ENCODE data around the gene SULT1C4. TPM values are rescaled to one million over a fixed set of nuclear protein-coding genes. Genes with fewer than 3 reads are reported as not detected.
"Not testable (repeated sequence)": the region's sequence is repeated elsewhere in the genome, so short reads cannot be mapped to it uniquely, and the experiment has no call there.

Gene SULT1C4
- total RNA-seq, 1 experiment from 2014 or later = not detected

DNA sequence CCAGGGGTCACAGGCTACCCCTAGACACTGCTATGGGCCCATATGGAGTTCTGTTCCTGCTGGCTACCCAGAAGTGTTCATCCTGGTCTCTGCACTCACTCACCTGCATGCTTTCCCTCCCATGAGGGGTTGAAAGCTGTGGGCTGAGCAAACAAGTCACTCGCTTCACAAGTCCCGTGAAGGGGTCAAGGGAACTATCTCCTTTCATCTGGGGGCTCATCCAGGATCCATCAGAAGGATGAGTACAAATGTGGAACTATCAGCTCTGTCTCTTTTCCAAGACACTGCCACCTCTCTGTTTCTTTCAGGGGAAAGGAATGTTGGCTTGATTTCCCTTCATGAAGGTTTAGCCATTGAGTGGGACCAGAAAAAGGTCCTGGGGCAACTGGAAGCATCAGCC lies 21.7 kb downstream of the SULT1C4 start:
- in situ Hi-C loops (cut with HindIII; ENCODE audit: low pct_unique_long_range_greater_than_20kb, low sequenced_read_pairs) = no loop called here
- no peak for DNase-seq (ENCODE audit: low read depth, low spot score)

DNA sequence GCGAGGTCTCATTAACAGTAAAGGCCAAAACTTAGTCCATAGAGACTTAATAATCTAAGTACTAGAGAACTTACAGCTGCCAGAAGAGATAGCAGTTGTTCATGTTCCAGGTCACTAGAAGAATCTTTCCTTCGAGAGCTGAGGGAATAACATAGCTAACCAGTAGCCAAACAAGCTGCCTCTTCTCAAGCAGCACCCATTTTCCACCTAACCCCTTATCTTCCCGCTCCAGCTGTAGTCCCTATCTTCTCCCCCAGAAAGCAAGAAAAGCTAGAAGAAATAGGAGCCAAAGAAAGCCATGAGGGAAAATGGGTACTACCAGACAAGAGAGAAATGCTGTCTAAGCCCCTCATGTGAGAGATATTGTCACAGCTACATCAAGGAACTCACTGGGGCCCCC lies 24.0 kb downstream of the SULT1C4 start:
- DNase-seq (ENCODE audit: low read depth, low spot score) = no peak
- in situ Hi-C loops (cut with HindIII; ENCODE audit: low pct_unique_long_range_greater_than_20kb, low sequenced_read_pairs) = no loop called here

DNA sequence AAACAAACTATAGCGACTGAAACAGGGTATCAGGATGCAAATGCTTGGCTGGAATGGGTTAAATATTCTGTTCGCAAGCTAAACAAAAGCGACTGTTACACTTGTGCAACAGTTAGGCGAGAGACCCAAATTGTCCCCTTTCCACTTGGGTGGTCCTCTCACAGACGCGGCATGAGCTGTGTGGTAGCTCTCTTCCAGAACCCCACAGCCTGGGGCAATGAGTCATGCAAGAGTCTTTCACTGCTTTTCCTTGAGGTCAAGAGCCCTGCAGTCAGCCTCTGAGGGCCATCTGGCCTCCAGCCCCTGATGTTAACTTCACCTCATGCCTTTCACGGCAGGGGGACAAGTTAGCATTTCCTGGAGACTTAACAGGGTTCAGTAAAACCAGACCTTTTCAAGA lies 25.7 kb downstream of the SULT1C4 start:
- in situ Hi-C loops (cut with HindIII; ENCODE audit: low pct_unique_long_range_greater_than_20kb, low sequenced_read_pairs) = no loop called here
- DNase-seq (ENCODE audit: low read depth, low spot score) = no peak

DNA sequence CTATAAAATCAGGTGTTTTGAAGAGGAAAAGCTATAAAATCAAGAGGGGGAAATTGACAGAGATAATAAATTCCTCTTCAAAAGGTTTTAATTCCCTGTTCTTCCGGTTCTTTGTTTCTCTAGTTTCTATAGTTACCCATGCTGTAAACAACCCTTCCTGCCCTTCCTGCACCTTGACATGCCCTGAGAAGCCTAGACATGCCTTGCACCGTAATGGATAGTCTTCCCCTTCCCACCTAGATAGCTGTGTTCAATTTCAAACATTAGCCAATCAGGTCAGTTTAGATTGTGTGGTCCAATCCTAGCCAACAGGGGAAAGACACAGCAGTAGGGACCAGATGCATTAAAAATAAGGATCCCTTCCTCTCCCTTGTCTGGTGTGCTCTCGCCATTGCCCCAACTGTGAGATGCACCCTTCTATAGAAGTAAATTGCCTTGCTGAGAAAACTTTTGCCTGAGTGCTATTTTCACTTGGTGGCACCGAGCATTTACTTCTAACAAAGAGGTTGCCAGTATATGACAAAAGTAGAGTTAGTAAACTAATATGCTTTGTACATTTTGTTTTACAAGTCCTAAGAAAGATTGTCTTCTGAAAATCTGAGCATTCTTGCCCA lies 27.1 kb downstream of the SULT1C4 start:
- in situ Hi-C loops (cut with HindIII; ENCODE audit: low pct_unique_long_range_greater_than_20kb, low sequenced_read_pairs) = no loop called here
- no peak for DNase-seq (ENCODE audit: low read depth, low spot score)

DNA sequence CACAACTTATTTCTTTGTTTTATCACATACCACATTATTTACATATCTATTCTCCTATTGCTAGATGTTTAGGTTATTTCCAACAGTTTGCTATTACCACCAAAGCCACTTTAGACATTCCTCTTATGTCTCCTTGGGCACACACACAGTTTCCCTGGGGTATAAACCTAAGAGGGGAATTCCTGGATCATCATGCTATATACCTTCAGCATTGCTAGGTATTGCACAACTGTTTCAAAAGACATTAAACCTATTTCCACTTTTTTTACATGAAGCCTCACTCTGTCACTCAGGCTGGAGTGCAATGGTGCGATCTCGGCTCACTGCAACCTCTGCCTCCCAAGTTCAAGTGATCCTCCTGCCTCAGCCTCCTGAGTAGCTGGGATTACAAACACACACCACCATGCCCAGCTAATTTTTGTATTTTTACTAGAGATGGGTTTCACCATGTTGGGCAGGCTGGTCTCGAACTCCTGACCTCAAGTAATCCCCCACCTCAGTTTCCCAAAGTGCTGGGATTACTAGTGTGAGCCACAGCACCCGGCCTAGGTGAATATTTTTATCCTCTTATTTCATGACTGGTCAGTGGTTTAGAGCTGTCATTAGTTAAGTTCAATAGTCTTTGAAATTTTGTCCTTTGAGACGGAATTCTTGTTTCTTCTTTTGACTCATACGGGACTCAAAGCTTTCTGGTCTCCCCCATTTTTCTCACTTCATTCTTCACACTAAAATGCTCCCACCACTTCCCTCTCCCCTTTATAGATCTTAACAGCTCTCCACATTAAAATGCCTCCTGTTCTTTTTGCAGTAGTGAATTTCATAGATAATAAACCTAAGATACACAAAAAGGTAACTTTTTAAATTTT lies 30.3 kb downstream of the SULT1C4 start:
- in situ Hi-C loops (cut with HindIII; ENCODE audit: low pct_unique_long_range_greater_than_20kb, low sequenced_read_pairs) = no loop called here
- no peak for DNase-seq (ENCODE audit: low read depth, low spot score)

DNA sequence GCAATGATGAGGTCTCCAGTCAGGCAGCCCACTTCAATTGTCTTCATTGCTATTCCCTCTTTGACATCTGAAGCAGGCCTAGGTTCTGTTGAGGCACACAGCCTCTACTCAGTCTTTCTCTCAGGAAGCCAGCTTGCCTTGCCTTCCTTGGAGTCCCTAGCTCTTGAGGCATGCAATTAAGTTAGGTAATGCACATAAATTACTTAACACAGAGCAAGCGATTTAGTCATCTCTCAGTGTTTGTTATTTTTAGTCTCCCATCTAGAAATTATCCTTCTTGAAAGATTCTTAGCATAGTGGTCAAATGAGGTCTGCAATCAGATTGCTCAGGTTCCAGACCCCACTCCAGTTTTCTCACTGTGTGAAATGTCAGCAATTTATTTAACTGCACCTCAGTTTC lies 32.0 kb downstream of the SULT1C4 start:
- no peak for DNase-seq (ENCODE audit: low read depth, low spot score)
- in situ Hi-C loops (cut with HindIII; ENCODE audit: low pct_unique_long_range_greater_than_20kb, low sequenced_read_pairs) = no loop called here

DNA sequence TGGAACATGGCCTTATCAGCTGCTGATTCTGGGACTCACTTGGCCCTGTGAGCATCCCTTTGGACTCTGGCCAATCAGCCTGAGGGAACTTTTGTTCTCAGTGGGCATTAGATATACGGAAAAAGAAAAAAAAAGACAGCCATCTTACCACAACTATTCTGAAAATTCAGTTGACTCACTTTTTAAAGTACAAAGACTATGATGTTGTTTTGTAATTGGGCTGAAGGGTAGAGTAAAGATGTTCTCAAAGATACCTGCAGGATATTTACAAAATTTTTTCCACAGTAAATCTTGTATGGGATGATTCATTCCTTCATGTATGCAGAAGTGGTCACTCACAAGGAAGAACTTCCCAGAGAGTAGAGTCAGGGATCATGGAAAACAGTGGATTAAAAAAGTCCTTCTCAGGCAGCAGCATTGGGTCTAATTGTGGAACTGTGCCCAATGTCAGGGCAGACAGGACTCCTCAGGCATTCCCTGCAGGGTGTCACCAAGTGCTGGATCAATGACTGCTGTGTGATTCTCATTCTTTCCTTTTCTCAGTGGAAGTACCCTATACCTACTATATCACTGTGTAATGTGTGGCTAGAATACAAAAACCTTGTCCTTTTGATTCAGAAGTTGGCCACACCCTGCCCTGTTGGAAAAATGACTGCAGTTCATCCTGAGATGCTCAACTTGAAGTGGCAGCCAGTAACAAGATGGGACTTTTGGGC lies 35.4 kb downstream of the SULT1C4 start:
- in situ Hi-C loops (cut with HindIII; ENCODE audit: low pct_unique_long_range_greater_than_20kb, low sequenced_read_pairs) = no loop called here
- peak; percentile 58 for DNase-seq (ENCODE audit: low read depth, low spot score)

DNA sequence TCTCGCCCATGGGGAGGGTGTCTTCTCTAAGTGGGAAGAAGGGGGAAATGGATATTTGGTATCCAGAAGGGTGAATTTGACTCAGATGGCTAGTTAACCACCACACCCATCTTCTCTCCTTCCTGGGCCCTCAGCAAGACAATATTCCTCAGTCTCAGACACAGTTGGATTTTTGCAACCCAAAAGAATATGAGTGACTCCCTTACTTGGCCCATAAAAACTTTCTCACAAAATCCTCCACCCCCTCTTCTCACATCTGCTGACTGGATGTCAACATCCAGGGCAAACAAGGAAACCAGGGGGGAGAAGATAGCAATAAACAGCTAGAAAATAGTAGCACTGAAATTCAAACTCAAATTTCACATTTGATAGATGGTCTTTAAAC lies 35.9 kb downstream of the SULT1C4 start:
- DNase-seq (ENCODE audit: low read depth, low spot score) = no peak
- in situ Hi-C loops (cut with HindIII; ENCODE audit: low pct_unique_long_range_greater_than_20kb, low sequenced_read_pairs) = no loop called here

DNA sequence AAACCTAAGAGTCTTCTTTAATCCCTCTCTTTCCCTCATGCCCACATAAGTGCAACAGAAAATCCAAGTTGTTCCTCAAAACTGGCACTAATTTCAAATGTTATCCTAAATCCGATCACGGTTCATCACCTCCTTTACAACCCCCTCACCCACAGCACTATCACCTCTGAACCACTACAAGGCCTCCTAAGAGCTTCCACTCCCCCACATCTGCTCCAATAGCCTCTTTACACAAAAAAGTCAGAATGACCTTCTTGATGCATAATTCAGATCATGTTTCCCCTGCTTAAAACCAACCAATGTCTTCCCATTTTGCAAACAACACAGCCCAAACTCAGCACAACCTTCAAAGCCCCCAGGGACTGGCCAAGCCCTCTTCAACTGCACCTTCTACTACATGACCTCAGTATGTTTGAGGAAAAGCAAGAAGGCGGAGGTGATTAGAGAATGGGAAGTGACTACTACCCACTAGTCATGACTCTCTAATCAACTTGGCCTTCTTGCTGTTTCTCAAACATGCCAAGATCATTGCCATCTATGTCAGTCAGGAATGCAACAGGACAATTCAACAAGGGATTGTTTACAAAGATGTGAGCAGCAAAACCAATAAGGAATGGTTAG lies 36.6 kb downstream of the SULT1C4 start:
- in situ Hi-C loops (cut with HindIII; ENCODE audit: low pct_unique_long_range_greater_than_20kb, low sequenced_read_pairs) = no loop called here
- DNase-seq (ENCODE audit: low read depth, low spot score) = no peak

DNA sequence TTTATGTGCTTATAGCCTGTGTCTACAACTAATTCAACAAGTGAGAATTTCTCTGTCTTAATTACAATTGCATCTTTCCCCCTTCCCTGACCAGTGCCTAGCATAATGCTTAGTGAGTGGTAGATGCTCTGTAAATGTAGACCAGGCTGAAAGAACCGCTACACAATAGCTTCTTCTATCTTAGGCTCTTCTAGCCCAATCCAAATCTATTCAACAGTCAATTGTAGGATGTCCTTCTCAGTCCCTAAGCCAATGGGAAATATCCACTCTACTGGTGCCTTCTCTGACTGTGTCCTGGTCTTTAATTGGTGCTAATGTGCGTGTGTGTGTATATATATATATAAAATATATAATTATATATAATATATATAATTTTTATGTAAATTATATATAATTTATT lies 37.2 kb downstream of the SULT1C4 start:
- in situ Hi-C loops (cut with HindIII; ENCODE audit: low pct_unique_long_range_greater_than_20kb, low sequenced_read_pairs) = no loop called here
- DNase-seq (ENCODE audit: low read depth, low spot score) = no peak

DNA sequence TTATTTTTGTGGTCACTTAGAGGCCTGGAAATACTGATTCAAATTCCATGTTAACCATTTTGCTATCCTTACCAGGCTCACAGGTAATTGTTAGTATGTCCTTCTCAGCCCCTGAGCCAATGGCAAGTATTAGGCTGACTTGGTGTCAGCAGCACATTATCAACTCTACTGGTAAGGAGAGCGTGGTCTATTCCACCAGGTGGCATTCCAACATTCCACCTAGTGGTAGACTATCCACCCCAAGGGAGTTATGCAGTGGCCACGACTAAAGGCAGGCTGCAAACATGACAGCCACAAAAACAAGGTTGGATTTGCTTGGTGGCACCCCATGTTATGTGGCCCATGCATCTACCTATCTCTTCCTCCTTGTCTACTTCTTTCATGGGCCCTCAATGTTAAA lies 39.5 kb downstream of the SULT1C4 start:
- DNase-seq (ENCODE audit: low read depth, low spot score) = peak; percentile 22
- in situ Hi-C loops (cut with HindIII; ENCODE audit: low pct_unique_long_range_greater_than_20kb, low sequenced_read_pairs) = no loop called here

DNA sequence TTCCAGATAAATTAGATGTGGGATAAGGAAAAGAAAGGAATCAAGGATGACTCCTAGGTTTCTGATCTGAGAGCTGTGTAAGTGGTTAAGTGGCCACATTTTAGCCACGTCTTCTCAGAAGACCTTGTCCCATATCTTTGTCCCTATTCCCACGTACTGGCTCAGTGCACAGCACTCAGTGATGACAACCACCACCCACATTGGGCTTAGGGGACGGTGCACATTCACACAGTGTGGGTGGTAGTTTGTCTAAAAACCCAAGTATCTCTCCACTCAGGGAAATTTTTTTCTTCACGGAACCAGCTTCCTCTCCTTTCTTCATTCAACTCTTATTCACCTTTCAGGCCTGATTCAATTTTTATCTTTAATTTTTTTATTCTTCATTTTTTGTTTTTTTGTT lies 40.7 kb downstream of the SULT1C4 start:
- in situ Hi-C loops (cut with HindIII; ENCODE audit: low pct_unique_long_range_greater_than_20kb, low sequenced_read_pairs) = no loop called here
- DNase-seq (ENCODE audit: low read depth, low spot score) = no peak

DNA sequence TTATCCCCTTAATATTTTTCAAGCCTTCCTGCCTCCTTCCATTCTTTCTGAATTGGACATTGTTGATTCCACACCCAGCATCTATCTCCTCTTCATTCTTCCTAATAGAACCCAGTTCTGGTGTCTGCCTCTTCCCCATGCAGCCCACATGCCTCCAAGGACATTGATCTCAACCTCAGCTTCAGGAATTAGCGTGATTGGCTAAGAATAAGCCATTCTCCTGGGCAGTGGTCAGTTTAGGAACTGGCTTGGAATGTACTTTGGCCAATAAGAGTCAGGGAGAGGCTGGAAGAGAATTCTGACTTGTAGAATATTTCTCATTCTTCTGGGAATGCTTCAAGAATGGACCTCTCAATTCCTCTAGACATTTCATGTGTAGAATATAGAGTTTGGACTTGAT lies 45.3 kb downstream of the SULT1C4 start:
- in situ Hi-C loops (cut with HindIII; ENCODE audit: low pct_unique_long_range_greater_than_20kb, low sequenced_read_pairs) = no loop called here
- DNase-seq (ENCODE audit: low read depth, low spot score) = no peak

DNA sequence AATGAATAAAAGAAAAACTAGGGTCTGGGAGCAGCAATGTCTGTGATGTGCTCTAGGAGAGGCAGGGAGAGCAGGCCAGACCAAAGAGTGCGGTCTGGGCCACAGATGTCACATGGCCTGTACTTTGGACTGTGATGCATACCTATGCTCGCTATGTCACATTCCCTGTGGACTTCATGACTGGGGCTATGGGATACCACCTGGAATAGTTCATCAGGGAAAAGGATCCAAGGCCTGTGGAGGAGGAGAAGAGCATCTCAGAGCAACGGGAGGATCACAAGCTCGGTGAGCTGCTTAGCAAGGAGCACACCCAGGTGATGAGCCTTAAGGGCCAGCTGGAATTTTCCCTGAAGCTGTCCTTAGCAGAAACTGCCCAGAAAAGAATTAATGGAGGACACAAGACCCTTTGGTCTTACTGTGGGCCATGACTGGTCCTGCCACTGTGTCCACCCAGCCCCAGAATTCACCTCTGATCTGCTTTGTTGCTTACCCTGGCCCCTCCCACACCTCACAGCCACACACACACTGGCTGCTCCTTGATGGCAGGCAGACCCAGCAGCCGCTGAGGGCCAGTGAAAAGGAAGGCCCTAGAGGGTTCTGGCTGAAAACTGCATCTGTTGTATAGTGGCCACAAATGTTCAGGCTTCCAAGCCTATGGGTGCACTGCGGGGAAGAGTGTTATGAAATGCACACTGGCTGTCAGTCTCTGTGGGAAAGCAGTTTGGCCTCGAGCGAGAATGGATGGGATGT lies 45.9 kb downstream of the SULT1C4 start:
- no peak for DNase-seq (ENCODE audit: low read depth, low spot score)
- in situ Hi-C loops (cut with HindIII; ENCODE audit: low pct_unique_long_range_greater_than_20kb, low sequenced_read_pairs) = no loop called here

DNA sequence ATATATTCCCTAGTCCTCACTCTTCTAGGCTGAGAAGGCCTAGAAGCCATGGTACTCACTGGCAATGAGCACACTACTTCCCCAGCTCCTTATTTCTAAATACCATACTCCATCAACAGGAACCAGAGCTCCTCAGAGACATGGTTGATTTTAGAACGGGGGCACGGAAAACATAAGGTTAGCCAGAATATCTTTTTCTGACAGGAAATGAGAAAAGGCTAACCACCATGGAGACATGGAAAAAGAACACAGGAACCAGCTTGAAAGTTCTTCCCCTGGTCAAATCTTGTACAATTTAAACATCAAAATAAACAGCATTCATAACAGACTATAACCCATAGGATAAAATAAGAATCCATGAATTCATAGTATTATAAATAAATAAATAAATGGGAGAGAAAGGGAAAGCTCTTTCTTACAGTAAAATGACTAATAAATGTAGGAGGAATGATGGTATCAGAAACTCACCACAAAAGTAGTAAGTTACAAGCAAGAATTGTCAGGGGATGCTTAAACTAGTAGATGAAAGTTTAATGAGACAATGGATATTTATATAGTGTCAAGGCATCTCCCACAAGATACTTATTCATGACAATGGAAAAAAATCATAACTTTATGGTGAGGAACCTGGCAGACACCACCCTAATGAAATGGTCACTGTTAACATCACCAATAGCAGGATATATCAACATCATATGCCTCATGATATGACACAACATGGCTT lies 50.7 kb downstream of the SULT1C4 start:
- in situ Hi-C loops (cut with HindIII; ENCODE audit: low pct_unique_long_range_greater_than_20kb, low sequenced_read_pairs) = no loop called here
- DNase-seq (ENCODE audit: low read depth, low spot score) = no peak

DNA sequence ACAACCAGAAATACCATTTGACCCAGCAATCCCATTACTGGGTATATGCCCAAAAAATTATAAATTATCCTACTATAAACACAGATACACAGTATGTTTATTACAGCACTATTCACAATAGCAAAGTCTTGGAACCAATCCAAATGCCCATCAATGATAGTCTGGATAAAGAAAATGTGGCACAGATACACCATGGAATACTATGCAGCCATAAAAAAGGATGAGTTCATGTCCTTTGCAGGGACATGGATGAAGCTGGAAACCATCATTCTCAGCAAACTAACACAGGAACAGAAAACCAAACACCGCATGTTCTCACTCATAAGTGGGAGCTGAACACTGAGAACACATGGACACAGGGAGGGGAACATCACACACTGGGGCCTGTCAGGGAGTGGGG lies 57.8 kb downstream of the SULT1C4 start:
- DNase-seq (ENCODE audit: low read depth, low spot score); in situ Hi-C loops (cut with HindIII; ENCODE audit: low pct_unique_long_range_greater_than_20kb, low sequenced_read_pairs): not testable (repeated sequence)

DNA sequence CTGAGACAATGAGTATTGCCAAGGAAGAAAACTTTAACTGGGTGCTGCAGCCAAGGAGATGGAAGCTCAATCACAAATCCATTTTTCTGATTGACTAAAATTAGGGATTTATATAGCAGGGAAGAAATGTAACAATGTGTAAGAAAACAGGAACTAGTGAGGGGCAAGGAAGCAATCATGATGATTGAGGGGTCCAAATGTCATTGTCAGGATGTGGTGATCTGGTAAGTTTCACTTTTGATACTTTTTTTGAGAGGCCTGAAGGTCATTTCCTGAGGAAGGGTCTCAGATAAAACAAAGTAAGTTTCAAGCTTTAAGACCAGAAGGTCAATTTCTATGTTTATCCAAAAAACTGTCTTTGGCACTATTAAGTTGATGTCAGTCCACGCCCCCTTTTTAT lies 59.2 kb downstream of the SULT1C4 start:
- no peak for DNase-seq (ENCODE audit: low read depth, low spot score)
- in situ Hi-C loops (cut with HindIII; ENCODE audit: low pct_unique_long_range_greater_than_20kb, low sequenced_read_pairs) = no loop called here
